HepG2 (cell line): Measurements from ENCODE around the gene HEYL. TPM values are rescaled to one million over a fixed set of nuclear protein-coding genes. Genes with fewer than 3 reads are reported as not detected.

Experiments used
- ATAC-seq: fragments of 200-7000 bp; cut with Tn5 transposase; 3 replicates; pipeline ENCODE4 v1.9.1; 2020; ENCODE audit warnings: mild to moderate bottlenecking, moderate library complexity
- BruUV-seq: library from RNA; stranded (reverse); fragments of 400-500 nt; replicated peaks from 2 replicates; lab custom pipeline; 2021; lab: Mats Ljungman, UMichigan
- CTCF ChIA-PET: fragments of 300-600 bp; formaldehyde crosslinking; extraction: SDS; loops from one replicate; lab custom pipeline; 2021; ENCODE audit warnings: low total read pairs, inconsistent platforms, low intra/inter-chr PET ratio; lab: Yijun Ruan, JAX
- POLR2A ChIA-PET: fragments of 350-600 bp; sonication (Branson Sonifier 250); formaldehyde crosslinking; loops from one replicate; lab custom pipeline; 2020; ENCODE audit warnings: antibody characterized with exemption, inconsistent platforms; lab: Yijun Ruan, JAX
- DNase-seq: peaks from one replicate; pipeline ENCODE4 v3.0.0-alpha.2; 2015; ENCODE audit warnings: low spot score
- FAIRE-seq: peaks from 3 replicates; lab custom pipeline; 2011; peaks lifted over from hg19 to GRCh38; lab: Jason Lieb, UNC
- H2AFZ ChIP-seq: one replicate; pipeline ENCODE4 v1.6.1; 2011; ENCODE audit warnings: low read length, inconsistent platforms
- H3K27ac ChIP-seq: fragments of 300-600 bp; 3 replicates; pipeline ENCODE4 v1.8.0; 2011; ENCODE audit warnings: mixed run types, mild to moderate bottlenecking, mixed read lengths, low read length, inconsistent platforms; ENCODE audit not compliant: insufficient read depth; ENCODE audit errors: extremely low read length
- H3K27me3 ChIP-seq, 2 experiments: fragments of 200-600 bp in 1 of 2; 2 replicates in 1 of 2; 3 replicates in 1 of 2; pipeline versions ENCODE4 v1.6.0 to v1.8.0; 2011; ENCODE audit warnings: low read length in 2 of 2, mild to moderate bottlenecking in 2 of 2, moderate library complexity in 2 of 2, inconsistent platforms in 1 of 2; ENCODE audit not compliant: insufficient read depth in 2 of 2, control insufficient read depth in 1 of 2
- H3K36me3 ChIP-seq, 2 experiments: fragments of 200-600 bp in 1 of 2; replicated peaks in 1 of 2; 2 replicates in 1 of 2; 3 replicates in 1 of 2; pipeline versions ENCODE4 v1.5.1 to v1.8.0; 2011; ENCODE audit warnings: low read length in 2 of 2, inconsistent platforms in 1 of 2; ENCODE audit not compliant: insufficient read depth in 2 of 2, control insufficient read depth in 1 of 2
- H3K4me1 ChIP-seq: 2 replicates; pipeline ENCODE4 v1.5.1; 2012; ENCODE audit warnings: low read length, inconsistent platforms; ENCODE audit not compliant: insufficient read depth
- H3K4me2 ChIP-seq: 2 replicates; pipeline ENCODE4 v1.6.0; 2011; ENCODE audit warnings: low read depth, low read length, inconsistent platforms
- H3K4me3 ChIP-seq, 3 experiments: fragments of 200-600 bp in 1 of 3; sonication (generic), shearing (Covaris generic) in 1 of 3; replicated peaks in 1 of 3; 2 replicates each; pipeline ENCODE4 v1.5.1; 2011 to 2016; ENCODE audit warnings: low read length in 3 of 3, inconsistent platforms in 2 of 3, low read depth in 2 of 3, mild to moderate bottlenecking in 2 of 3, control low read depth in 1 of 3, mixed read lengths in 1 of 3; ENCODE audit not compliant: insufficient read depth in 1 of 3
- H3K79me2 ChIP-seq: one replicate; pipeline ENCODE4 v1.6.1; 2011; ENCODE audit warnings: low read length, inconsistent platforms; ENCODE audit not compliant: insufficient read depth
- H3K9ac ChIP-seq: 2 replicates; pipeline ENCODE4 v1.6.0; 2011; ENCODE audit warnings: mild to moderate bottlenecking, low read depth, low read length, inconsistent platforms; ENCODE audit not compliant: insufficient read depth
- H3K9me3 ChIP-seq: 2 replicates; pipeline ENCODE4 v1.5.1; 2012; ENCODE audit warnings: mild to moderate bottlenecking, low read length
- H4K20me1 ChIP-seq: 2 replicates; pipeline ENCODE4 v1.6.0; 2011; ENCODE audit warnings: inconsistent platforms, mild to moderate bottlenecking, low read length, moderate library complexity; ENCODE audit not compliant: insufficient read depth
- MTF2 ChIP-seq: sonication (generic); formaldehyde crosslinking; IDR thresholded peaks from 2 replicates; pipeline ENCODE4 v1.5.0; 2020; ENCODE audit warnings: missing genetic modification reagents, borderline replicate concordance
- NRL ChIP-seq: sonication (generic); formaldehyde crosslinking; IDR thresholded peaks from 2 replicates; pipeline ENCODE4 v1.5.0; 2020; ENCODE audit warnings: missing genetic modification reagents, mild to moderate bottlenecking, moderate library complexity, borderline replicate concordance
- PPARG ChIP-seq: conservative IDR thresholded peaks from 2 replicates; pipeline ENCODE4 v1.6.1; 2016; ENCODE audit warnings: missing biosample characterization, missing genetic modification reagents
- RORA ChIP-seq: sonication (generic); formaldehyde crosslinking; IDR thresholded peaks from 2 replicates; pipeline ENCODE4 v1.5.0; 2020; ENCODE audit warnings: mild to moderate bottlenecking, missing genetic modification reagents, moderate library complexity
- SKI ChIP-seq: fragments of 450-650 bp; IDR thresholded peaks from one replicate; pipeline ENCODE4 v1.6.1; 2018; ENCODE audit warnings: mild to moderate bottlenecking; ENCODE audit not compliant: partially characterized antibody
- U2AF2 ChIP-seq: fragments of 200-400 bp; formaldehyde crosslinking; IDR thresholded peaks from 2 replicates; pipeline ENCODE4 v1.6.1; 2017; ENCODE audit warnings: low read depth, mild to moderate bottlenecking, low read length
- ZNF143 ChIP-seq: sonication (generic); formaldehyde crosslinking; IDR thresholded peaks from 2 replicates; pipeline ENCODE4 v1.4.0; 2020; ENCODE audit warnings: missing genetic modification reagents
- ZNF205 ChIP-seq: IDR thresholded peaks from 2 replicates; pipeline ENCODE4 v1.6.1; 2018; ENCODE audit warnings: missing biosample characterization, missing genetic modification reagents
- ZNF879 ChIP-seq: sonication (generic); formaldehyde crosslinking; IDR thresholded peaks from 2 replicates; pipeline ENCODE4 v1.8.1; 2023; ENCODE audit warnings: missing genetic modification reagents
- WGBS: methylation state at CpG from one replicate; pipeline ENCODE4 v1.1.6; 2017; ENCODE audit warnings: low lambda C conversion rate; 5-methylcytosine and 5-hydroxymethylcytosine counted together
- in situ Hi-C: cut with HindIII; loops from 2 replicates; pipeline ENCODE4 v1.10.0; 2017; ENCODE audit warnings: low pct_unique_long_range_greater_than_20kb; ENCODE audit not compliant: extremely low pct_ligation_motif_present
- intact Hi-C: fragments of 100-400 bp; cut with micrococcal nuclease; formaldehyde crosslinking; loops from one replicate; pipeline ENCODE4 v1.10.0; 2022; ENCODE audit not compliant: unreplicated experiment
- polyA plus RNA-seq, 8 experiments: library from polyadenylated mRNA; depleted of rRNA in 3 of 8; stranded (reverse) in 7 of 8; unstranded in 1 of 8; fragments of >200 nt; fragmentation: Illumina TruSeq in 4 of 8; extraction: Trizol in 4 of 8; gene quantifications; 2 replicates each; pipeline versions ENCODE4 v1.2.1 to v1.2.3, GENCODE V29; 2011 to 2016; ENCODE audit warnings: low read depth in 4 of 8, missing spikeins in 1 of 8, mixed read lengths in 1 of 8; ENCODE audit not compliant: insufficient read depth in 1 of 8
- total RNA-seq, 5 experiments: library from RNA; depleted of rRNA; stranded (reverse); fragments of >200 nt; fragmentation: Illumina TruSeq; extraction: Trizol; gene quantifications; 2 replicates each; pipeline ENCODE4 v1.2.3, GENCODE V29; 2016; ENCODE audit warnings: low read depth in 1 of 5
- TF ChIP-seq, protein P1 (sequence below): sonication (generic); formaldehyde crosslinking; IDR thresholded peaks from 2 replicates; pipeline ENCODE4 v1.8.0; 2022; ENCODE audit warnings: mild to moderate bottlenecking, missing genetic modification reagents, moderate library complexity
- TF ChIP-seq, protein P2 (sequence below): sonication (generic); formaldehyde crosslinking; IDR thresholded peaks from 2 replicates; pipeline ENCODE4 v1.5.1; 2020; ENCODE audit warnings: mild to moderate bottlenecking, missing genetic modification reagents
- TF ChIP-seq, protein P3 (sequence below): IDR thresholded peaks from 2 replicates; pipeline ENCODE4 v1.6.1; 2012; ENCODE audit warnings: inconsistent platforms
- TF ChIP-seq, protein P4 (sequence below): sonication (generic); formaldehyde crosslinking; IDR thresholded peaks from 2 replicates; pipeline ENCODE4 v1.4.0; 2020; ENCODE audit warnings: mild to moderate bottlenecking, missing genetic modification reagents
- TF ChIP-seq, protein P5 (sequence below): IDR thresholded peaks from 2 replicates; pipeline ENCODE4 v1.6.1; 2012; ENCODE audit warnings: low read length, improper control_type of control experiment

HEYL gene
- total and polyA plus RNA-seq, 2 of the 13 experiments (the other 11 are each of a cell fraction or from before 2014, with no cell fraction given) = 0.03 to 0.04 TPM

DNA sequence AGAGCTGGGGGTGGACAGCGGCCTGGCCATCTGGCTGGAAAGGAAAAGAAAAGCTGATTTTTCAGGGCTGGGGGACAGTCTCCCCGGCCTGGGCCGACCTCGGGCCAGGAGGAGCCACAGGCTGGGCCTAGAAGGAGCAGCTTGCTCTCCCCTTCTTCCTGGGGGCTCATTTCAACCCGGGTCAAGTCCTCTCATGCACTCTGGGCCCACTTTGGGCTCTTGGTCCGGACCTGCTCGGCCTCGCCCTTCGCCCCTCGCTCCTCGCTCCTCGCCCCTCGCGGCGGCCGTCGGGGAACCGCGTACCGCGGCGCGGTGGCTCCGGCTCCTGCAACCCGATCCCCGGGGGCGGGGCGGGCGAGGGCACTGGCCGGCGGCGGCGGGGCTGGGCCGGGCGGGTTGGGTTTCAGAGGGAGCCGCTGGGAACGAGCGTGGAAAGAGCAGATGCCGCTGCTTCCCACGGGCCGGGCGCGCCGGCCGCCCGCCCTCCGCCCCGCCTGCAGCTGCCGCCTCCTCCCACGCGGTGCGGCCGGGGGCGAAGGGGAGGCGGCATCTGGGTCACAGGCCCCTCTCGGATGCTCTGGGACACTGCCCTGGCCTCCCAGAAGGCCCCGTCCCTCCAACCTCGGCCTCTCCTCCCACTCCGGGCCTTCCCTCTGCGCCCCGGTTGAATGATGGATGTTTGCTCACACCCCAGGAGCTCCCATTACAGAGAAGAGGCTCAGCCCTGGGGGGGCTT, 6.6 kb downstream of the HEYL start (continued):
- no peak for TF ChIP-seq PPARG (CRISPR knock-in tag)
- peak; percentile 73; the same call in 1 of the 2 replicates for TF ChIP-seq MTF2 (CRISPR knock-in tag)
- TF ChIP-seq, protein P1, sequence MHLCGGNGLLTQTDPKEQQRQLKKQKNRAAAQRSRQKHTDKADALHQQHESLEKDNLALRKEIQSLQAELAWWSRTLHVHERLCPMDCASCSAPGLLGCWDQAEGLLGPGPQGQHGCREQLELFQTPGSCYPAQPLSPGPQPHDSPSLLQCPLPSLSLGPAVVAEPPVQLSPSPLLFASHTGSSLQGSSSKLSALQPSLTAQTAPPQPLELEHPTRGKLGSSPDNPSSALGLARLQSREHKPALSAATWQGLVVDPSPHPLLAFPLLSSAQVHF (CRISPR knock-in tag) = no peak
- TF ChIP-seq, protein P2, sequence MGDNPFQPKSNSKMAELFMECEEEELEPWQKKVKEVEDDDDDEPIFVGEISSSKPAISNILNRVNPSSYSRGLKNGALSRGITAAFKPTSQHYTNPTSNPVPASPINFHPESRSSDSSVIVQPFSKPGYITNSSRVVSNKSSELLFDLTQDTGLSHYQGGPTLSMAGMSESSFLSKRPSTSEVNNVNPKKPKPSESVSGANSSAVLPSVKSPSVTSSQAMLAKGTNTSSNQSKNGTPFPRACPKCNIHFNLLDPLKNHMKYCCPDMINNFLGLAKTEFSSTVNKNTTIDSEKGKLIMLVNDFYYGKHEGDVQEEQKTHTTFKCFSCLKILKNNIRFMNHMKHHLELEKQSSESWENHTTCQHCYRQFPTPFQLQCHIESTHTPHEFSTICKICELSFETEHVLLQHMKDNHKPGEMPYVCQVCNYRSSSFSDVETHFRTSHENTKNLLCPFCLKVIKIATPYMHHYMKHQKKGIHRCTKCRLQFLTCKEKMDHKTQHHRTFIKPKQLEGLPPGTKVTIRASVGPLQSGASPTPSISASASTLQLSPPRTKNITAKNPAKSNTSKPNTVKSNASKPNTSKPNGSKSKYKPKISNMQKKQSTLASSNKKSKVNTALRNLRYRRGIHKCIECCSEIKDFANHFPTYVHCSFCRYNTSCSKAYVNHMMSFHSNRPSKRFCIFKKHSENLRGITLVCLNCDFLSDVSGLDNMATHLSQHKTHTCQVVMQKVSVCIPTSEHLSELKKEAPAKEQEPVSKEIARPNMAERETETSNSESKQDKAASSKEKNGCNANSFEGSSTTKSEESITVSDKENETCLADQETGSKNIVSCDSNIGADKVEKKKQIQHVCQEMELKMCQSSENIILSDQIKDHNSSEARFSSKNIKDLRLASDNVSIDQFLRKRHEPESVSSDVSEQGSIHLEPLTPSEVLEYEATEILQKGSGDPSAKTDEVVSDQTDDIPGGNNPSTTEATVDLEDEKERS (CRISPR knock-in tag) = no peak
- TF ChIP-seq ZNF205 (CRISPR knock-in tag) = no peak
- TF ChIP-seq, protein P3, sequence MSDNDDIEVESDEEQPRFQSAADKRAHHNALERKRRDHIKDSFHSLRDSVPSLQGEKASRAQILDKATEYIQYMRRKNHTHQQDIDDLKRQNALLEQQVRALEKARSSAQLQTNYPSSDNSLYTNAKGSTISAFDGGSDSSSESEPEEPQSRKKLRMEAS = 0 out of 2 replicates have a peak, but pooled peaks have one; percentile 18

DNA sequence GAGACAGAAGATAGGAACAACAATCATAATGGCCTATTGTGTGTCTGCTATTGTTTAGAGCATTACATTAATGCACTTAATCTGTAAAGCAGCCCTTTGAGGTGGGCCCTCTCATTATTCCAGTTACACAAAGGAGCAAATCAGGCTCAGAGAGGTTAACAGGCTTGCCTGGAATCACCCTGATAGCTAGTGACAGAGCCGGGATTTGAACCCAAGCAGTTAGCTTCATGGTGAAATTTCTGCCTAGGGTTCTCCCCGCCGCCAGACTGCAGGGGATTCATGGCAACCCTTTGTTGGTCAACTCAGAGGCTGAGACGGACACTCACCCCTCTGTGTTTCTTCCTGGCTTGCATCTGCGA, 7.1 kb downstream of the HEYL start:
- no peaks in the 10 kb centered on the region for H4K20me1 ChIP-seq
- ATAC-seq (no peak; the same call in 2 of the 3 replicates), DNase-seq (no peak), FAIRE-seq (no peak)
- CTCF ChIA-PET = no interaction called here
- WGBS = 83% methylated on average over 2 of the region's 5 CpGs
- no peak for TF ChIP-seq NRL
- TF ChIP-seq ZNF143 (CRISPR knock-in tag) = no peak
- TF ChIP-seq SKI = no peak
- no peak for TF ChIP-seq ZNF879 (CRISPR knock-in tag)
- TF ChIP-seq, protein P4, sequence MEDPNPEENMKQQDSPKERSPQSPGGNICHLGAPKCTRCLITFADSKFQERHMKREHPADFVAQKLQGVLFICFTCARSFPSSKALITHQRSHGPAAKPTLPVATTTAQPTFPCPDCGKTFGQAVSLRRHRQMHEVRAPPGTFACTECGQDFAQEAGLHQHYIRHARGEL (CRISPR knock-in tag) = no peak
- TF ChIP-seq RORA = no peak
- no peak for TF ChIP-seq U2AF2
- TF ChIP-seq, protein P5, sequence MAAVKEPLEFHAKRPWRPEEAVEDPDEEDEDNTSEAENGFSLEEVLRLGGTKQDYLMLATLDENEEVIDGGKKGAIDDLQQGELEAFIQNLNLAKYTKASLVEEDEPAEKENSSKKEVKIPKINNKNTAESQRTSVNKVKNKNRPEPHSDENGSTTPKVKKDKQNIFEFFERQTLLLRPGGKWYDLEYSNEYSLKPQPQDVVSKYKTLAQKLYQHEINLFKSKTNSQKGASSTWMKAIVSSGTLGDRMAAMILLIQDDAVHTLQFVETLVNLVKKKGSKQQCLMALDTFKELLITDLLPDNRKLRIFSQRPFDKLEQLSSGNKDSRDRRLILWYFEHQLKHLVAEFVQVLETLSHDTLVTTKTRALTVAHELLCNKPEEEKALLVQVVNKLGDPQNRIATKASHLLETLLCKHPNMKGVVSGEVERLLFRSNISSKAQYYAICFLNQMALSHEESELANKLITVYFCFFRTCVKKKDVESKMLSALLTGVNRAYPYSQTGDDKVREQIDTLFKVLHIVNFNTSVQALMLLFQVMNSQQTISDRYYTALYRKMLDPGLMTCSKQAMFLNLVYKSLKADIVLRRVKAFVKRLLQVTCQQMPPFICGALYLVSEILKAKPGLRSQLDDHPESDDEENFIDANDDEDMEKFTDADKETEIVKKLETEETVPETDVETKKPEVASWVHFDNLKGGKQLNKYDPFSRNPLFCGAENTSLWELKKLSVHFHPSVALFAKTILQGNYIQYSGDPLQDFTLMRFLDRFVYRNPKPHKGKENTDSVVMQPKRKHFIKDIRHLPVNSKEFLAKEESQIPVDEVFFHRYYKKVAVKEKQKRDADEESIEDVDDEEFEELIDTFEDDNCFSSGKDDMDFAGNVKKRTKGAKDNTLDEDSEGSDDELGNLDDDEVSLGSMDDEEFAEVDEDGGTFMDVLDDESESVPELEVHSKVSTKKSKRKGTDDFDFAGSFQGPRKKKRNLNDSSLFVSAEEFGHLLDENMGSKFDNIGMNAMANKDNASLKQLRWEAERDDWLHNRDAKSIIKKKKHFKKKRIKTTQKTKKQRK = no peak
- no peak overlapping the region for H3K27ac ChIP-seq
- no peaks in the 10 kb centered on the region for H3K79me2 ChIP-seq
- H3K4me3 ChIP-seq = peak overlapping the region in 1 of 3 experiments; percentile 61; a peak in 1 of 6 replicates
- H3K36me3 ChIP-seq = no peaks in the 10 kb centered on the region
- POLR2A ChIA-PET = no interaction called here
- no peaks in the 10 kb centered on the region for H3K9me3 ChIP-seq
- no peak overlapping the region for H3K4me2 ChIP-seq
- no TSS peak for BruUV-seq
- no peak overlapping the region for H2AFZ ChIP-seq
- H3K4me1 ChIP-seq = no peaks in the 10 kb centered on the region
- peaks cover 1 to 65% of the 10 kb centered on the region in 2 experiments; a peak in 4 of 5 replicates for H3K27me3 ChIP-seq
- H3K9ac ChIP-seq = no peak overlapping the region
- in situ Hi-C loops (no loop called here), intact Hi-C loops (no loop called here)
